Measurements from ENCODE around the gene BPIFA1. TPM values are rescaled to one million over a fixed set of nuclear protein-coding genes. Genes with fewer than 3 reads are reported as not detected.

BPIFA1 gene
- total and polyA plus RNA-seq, 2 experiments from 2014 or later = not detected

- ATAC-seq = no peak
- no peak overlapping the region for H3K4me3 Mint-ChIP-seq
- Histone ChIP-seq H3F3A (replicated peaks; ENCODE audit: low read depth) (no peaks in the 10 kb centered on the region), H3K4me2 (no peak overlapping the region), H3K27ac (ENCODE audit: low read depth) (no peak overlapping the region), H3K27me3 (ENCODE audit: insufficient read depth) (no peaks in the 10 kb centered on the region), H3K9me2 (ENCODE audit: insufficient read depth) (no peaks in the 10 kb centered on the region), H3K4me3 (no peak overlapping the region), H2AFZ (no peak overlapping the region), H3K79me2 (replicated peaks; ENCODE audit: insufficient read depth) (no peaks in the 10 kb centered on the region), H3K4me1 (ENCODE audit: insufficient read depth) (no peaks in the 10 kb centered on the region), H4K20me1 (replicated peaks; ENCODE audit: insufficient read depth) (no peaks in the 10 kb centered on the region), H3K36me3 (ENCODE audit: insufficient read depth) (no peaks in the 10 kb centered on the region)
- no peak for TF ChIP-seq POLR2AphosphoS5 (IDR thresholded peaks at IDR 0.05; ENCODE audit: low read depth)
- no peak for TF ChIP-seq EZH2 (IDR thresholded peaks at IDR 0.05; ENCODE audit: low read depth, unreplicated experiment)
- TF ChIP-seq CTCF (conservative IDR thresholded peaks at IDR 0.05; ENCODE audit: low read depth in 2 of 2) = no peak
- no peak for TF ChIP-seq CREB1 (CRISPR knock-in tag; IDR thresholded peaks at IDR 0.05; ENCODE audit: low read depth)
- no peak for TF ChIP-seq ZNF462 (CRISPR knock-in tag; IDR thresholded peaks at IDR 0.05)
- no peak for TF ChIP-seq REST (IDR thresholded peaks at IDR 0.05; ENCODE audit: unreplicated experiment)
- no peak for TF ChIP-seq NANOG (IDR thresholded peaks at IDR 0.05; ENCODE audit: borderline replicate concordance)
- no peak for TF ChIP-seq EZH2phosphoT487 (IDR thresholded peaks at IDR 0.05; ENCODE audit: unreplicated experiment)
- no peak for TF ChIP-seq STAT1 (IDR thresholded peaks at IDR 0.05; ENCODE audit: unreplicated experiment)
- H3K36me3 Mint-ChIP-seq (ENCODE audit: low read depth) = no peaks in the 10 kb centered on the region
- H3K27me3 Mint-ChIP-seq (ENCODE audit: insufficient read depth, low read depth, poor library complexity) = peaks cover 9% of the 10 kb centered on the region
- H3K9me3 Mint-ChIP-seq = no peaks in the 10 kb centered on the region
- DNase-seq (ENCODE audit: low spot score) = no peak
- H3K4me1 Mint-ChIP-seq = peaks cover 6% of the 10 kb centered on the region
- H3K27ac Mint-ChIP-seq = no peak overlapping the region
Measured at GRCh38 chr20:33284284-33284683, 48.5 kb downstream of the BPIFA1 start.

Measured in GM23338 (cell line).